Activated CD4-positive, alpha-beta memory T cell treated with anti-CD3 and anti-CD28 coated beads, Interleukin-2, amount 10 ng/mL, durations not matched to agents 7 days and 5 days (primary cell): ENCODE results near the gene GBE1. TPM values are rescaled to one million over a fixed set of nuclear protein-coding genes. Genes with fewer than 3 reads are reported as not detected.

Source experiments
- CTCF ChIA-PET: fragments of 350-600 bp; sonication (Branson Sonifier 250); formaldehyde crosslinking; loops from one replicate; lab custom pipeline; 2021; ENCODE audit warnings: antibody characterized with exemption, inconsistent platforms; lab: Charles Lee
- POLR2A ChIA-PET: fragments of 350-600 bp; sonication (Branson Sonifier 250); formaldehyde crosslinking; loops from one replicate; lab custom pipeline; 2021; ENCODE audit warnings: antibody characterized with exemption; lab: Charles Lee
- DNase-seq: peaks from one replicate; pipeline ENCODE4 v3.0.0-alpha.2; 2020
- H3K27ac Mint-ChIP-seq: one replicate; pipeline ENCODE4 v1.8.0; 2021; ENCODE audit warnings: mild to moderate bottlenecking, mixed read lengths
- H3K27me3 Mint-ChIP-seq: one replicate; pipeline ENCODE4 v1.8.0; 2021; ENCODE audit warnings: mixed read lengths
- H3K36me3 Mint-ChIP-seq: one replicate; pipeline ENCODE4 v1.8.0; 2021; ENCODE audit warnings: low read depth, mixed read lengths
- H3K4me1 Mint-ChIP-seq: one replicate; pipeline ENCODE4 v1.8.0; 2021; ENCODE audit warnings: mixed read lengths
- H3K4me3 Mint-ChIP-seq: one replicate; pipeline ENCODE4 v1.8.0; 2021; ENCODE audit warnings: mild to moderate bottlenecking, mixed read lengths
- H3K9me3 Mint-ChIP-seq: one replicate; pipeline ENCODE4 v1.8.0; 2021; ENCODE audit warnings: mixed read lengths
- total RNA-seq, 2 experiments: library from RNA; stranded (reverse); gene quantifications; one replicate each; pipeline ENCODE4 v1.2.3, GENCODE V29; 2021

GBE1 gene
- total RNA-seq, 2 experiments from 2014 or later = 36.5 to 37.7 TPM

DNA sequence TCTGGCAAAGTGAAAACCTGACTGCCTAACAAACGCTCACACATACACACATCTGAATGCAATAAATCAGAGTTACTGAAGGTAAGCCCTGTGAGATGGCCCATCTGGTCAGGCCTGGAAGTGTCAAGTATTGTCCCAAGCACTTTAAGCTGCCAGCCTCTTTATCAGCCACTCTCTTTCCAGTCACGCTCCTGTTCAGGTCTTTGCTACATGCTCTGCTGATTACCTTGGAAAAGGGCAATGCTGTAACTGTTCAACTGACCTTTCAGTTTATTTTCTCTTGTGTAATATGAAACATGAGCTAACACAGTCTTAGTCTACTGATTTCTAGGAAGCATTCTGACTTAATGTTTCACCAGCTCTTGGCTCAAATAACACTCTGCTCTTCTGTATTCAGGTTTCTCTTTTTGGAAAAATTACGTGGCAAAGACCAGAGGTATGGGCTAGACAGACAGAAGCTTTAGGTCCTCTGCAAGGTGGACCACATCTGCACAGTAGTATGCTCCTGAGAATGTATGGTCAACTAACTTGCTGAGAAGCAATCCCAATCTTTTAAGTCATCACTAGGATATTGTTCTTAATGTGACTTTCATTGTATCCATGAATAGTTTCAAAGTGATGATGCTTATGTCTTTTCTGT, 44.5 kb downstream of the GBE1 start:
- Mint-ChIP-seq H3K36me3 (peaks cover 5% of the 10 kb centered on the region), H3K4me1 (no peaks in the 10 kb centered on the region), H3K27ac (no peak overlapping the region), H3K9me3 (peaks cover 1% of the 10 kb centered on the region), H3K27me3 (no peaks in the 10 kb centered on the region), H3K4me3 (no peak overlapping the region)
- ChIA-PET CTCF (no interaction called here), POLR2A (no interaction called here)
- no peak for DNase-seq

DNA sequence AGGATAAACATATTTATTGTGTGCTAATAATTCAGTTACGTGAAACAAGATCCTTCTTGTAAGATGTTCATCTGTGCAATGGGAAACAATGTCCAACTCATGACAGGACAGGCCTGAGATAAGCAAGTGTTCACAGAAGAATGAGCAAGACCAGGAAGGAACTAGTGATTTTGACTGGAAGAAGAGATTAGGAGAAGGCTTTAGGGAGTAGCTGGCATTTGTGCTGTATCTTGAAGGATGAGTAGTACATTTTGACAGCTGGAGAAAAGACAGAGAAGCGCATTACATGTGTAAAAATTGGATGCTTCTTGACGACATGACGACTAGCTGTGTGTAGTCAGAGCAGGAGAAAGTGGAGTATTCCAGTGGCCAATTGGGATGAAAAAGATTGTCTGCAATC, 48.4 kb downstream of the GBE1 start:
- Mint-ChIP-seq H3K4me3 (no peak overlapping the region), H3K36me3 (peaks cover 5% of the 10 kb centered on the region), H3K27me3 (no peaks in the 10 kb centered on the region), H3K27ac (no peak overlapping the region), H3K4me1 (no peaks in the 10 kb centered on the region), H3K9me3 (peaks cover 1% of the 10 kb centered on the region)
- ChIA-PET POLR2A (no interaction called here), CTCF (no interaction called here)
- DNase-seq = no peak

DNA sequence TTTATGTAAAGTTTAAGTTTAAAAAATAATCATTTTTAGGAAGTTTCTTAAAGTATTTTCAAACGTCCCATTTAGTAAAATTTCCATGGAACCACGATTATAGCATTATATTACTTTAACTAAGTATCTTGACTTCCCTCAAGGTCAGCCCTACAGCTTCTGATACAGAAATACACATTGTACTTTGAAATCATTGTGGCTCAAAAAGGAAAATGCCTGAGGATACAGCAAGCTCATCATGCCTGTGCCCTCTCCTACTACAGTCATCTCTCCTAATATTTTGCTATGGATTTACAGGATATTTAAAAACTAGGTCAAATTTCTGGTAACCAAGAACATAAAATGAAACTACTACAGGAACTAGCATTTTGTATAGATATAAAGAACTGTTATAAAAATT, 51.8 kb downstream of the GBE1 start:
- DNase-seq = no peak
- no peak overlapping the region for H3K27ac Mint-ChIP-seq
- peaks cover 5% of the 10 kb centered on the region for H3K36me3 Mint-ChIP-seq
- ChIA-PET POLR2A (no interaction called here), CTCF (no interaction called here)
- H3K27me3 Mint-ChIP-seq = no peaks in the 10 kb centered on the region
- no peaks in the 10 kb centered on the region for H3K4me1 Mint-ChIP-seq
- no peak overlapping the region for H3K4me3 Mint-ChIP-seq
- H3K9me3 Mint-ChIP-seq = peaks cover 1% of the 10 kb centered on the region

DNA sequence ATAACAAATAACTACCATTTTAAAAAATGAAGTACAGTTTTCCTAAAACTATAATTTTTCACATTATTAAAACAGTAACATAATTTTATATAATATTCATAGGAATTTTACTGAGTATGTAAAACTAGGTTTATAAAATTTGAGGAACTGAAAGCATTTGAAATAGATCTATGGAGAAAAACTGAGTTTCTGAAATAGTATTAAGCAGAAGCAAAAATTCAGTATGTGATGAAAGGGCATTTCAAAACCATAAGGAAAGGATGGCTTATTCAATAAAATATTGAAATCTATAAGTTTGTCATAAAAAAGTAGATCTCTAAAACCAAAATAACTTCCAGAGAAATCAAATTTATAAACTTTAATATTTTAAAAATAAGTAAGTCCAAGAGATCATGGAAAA, 53.4 kb downstream of the GBE1 start:
- Mint-ChIP-seq H3K9me3 (peaks cover 1% of the 10 kb centered on the region), H3K27me3 (no peaks in the 10 kb centered on the region), H3K36me3 (peaks cover 2% of the 10 kb centered on the region), H3K27ac (no peak overlapping the region), H3K4me3 (no peak overlapping the region), H3K4me1 (no peaks in the 10 kb centered on the region)
- no peak for DNase-seq
- CTCF ChIA-PET = no interaction called here
- POLR2A ChIA-PET = no interaction called here

DNA sequence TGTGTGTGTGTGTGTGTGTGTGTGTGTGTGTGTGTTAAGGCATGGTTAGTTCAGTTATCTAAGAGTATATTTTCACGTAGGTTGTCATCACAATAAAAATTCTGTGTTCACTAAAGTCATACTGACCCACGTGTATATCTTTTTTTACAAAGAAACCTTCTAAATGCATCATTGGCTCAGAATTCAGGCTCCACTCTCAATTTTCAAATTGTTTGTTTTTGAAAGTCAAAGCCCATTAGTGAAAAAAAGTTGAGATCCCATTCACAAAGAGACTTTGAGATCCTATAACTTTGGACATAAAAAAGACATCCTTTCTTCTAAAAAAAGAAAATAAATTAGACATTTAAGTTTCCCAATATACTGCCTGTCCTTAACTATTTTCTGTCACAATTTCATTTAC, 59.3 kb downstream of the GBE1 start:
- H3K27me3 Mint-ChIP-seq = no peaks in the 10 kb centered on the region
- H3K4me3 Mint-ChIP-seq = no peak overlapping the region
- no peaks in the 10 kb centered on the region for H3K4me1 Mint-ChIP-seq
- H3K27ac Mint-ChIP-seq = no peak overlapping the region
- H3K9me3 Mint-ChIP-seq = no peaks in the 10 kb centered on the region
- ChIA-PET POLR2A (no interaction called here), CTCF (no interaction called here)
- no peak for DNase-seq
- H3K36me3 Mint-ChIP-seq = peaks cover 6% of the 10 kb centered on the region

DNA sequence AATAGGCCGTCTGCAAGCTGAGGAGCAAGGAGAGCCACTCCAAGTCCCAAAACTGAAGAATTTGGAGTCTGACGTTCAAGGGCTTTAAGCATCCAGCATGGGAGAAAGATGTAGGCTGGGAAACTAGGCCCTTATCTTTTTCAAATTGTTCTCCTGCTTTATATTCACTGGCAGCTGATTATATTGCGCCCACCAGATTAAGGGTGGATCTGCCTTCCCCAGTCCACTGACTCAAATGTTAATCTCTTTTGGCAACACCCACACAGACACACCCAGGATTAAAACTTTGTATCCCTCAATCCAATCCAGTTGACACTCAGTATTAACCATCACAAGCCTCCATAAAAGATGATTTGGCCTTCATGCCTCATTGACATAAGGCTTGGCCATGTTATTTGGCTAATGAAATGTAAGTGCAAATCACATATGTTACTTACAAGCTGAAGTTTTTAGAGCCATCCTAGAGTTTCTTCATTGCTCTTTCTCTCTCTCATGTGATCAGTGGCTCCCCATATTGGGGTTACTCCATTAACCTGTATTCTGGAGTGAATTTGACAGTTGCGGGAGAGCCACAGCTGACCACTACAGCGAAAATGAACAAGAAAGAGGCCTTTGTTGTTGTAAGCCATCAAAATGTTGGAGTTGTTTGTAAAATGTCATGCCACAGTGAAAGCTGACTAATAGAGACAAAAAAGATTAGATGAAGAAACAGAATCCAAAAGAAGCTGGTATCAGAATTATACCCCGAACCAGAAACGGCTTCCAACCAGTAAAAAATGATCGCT, 61.7 kb downstream of the GBE1 start:
- Mint-ChIP-seq H3K4me1 (no peaks in the 10 kb centered on the region), H3K27me3 (no peaks in the 10 kb centered on the region), H3K27ac (no peak overlapping the region), H3K36me3 (peaks cover 10% of the 10 kb centered on the region), H3K9me3 (no peaks in the 10 kb centered on the region), H3K4me3 (no peak overlapping the region)
- POLR2A ChIA-PET = no interaction called here
- CTCF ChIA-PET = no interaction called here
- no peak for DNase-seq

DNA sequence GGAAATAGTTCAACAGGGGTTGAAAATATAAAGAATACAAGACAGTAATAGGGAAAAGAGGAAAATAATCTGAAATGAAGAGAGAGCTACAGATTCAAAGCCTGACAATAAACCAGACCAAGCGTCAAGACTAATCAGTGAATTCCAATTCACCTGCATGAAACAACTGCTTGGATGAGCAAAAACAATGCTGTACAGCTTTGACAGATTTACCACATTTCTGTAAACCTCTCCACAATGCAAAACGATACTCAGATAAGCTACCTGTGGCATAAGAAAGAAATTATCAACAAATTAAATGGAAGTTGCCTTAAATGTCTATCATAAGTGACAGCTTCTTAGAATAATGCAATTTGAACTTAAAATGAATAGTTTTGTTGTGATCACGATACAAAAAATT, 65.4 kb downstream of the GBE1 start:
- Mint-ChIP-seq H3K36me3 (peaks cover 10% of the 10 kb centered on the region), H3K27me3 (no peaks in the 10 kb centered on the region), H3K27ac (no peak overlapping the region), H3K9me3 (no peaks in the 10 kb centered on the region), H3K4me1 (no peaks in the 10 kb centered on the region), H3K4me3 (no peak overlapping the region)
- ChIA-PET POLR2A (no interaction called here), CTCF (no interaction called here)
- DNase-seq = no peak

DNA sequence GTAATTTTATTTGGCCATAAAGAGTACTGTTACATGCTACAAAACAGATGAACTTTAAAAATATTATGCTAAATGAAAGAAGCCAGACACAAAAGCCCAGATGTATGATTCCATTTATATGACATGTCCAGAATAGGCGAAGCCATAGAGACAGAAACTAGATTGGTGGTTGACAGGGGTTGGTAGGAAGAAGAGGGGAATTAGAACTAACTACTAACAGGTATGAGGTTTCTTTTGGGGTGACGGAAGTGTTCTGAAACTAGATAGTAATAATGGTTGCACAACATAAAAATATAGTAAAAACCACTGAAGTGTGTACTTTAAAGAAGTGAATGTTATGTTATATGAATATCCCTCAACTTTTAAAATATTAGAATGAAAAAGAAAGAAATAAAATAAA, 66.1 kb downstream of the GBE1 start:
- no peak overlapping the region for H3K27ac Mint-ChIP-seq
- no peaks in the 10 kb centered on the region for H3K4me1 Mint-ChIP-seq
- no peaks in the 10 kb centered on the region for H3K9me3 Mint-ChIP-seq
- POLR2A ChIA-PET = no interaction called here
- no peak overlapping the region for H3K4me3 Mint-ChIP-seq
- H3K36me3 Mint-ChIP-seq = peaks cover 10% of the 10 kb centered on the region
- DNase-seq = no peak
- H3K27me3 Mint-ChIP-seq = no peaks in the 10 kb centered on the region
- CTCF ChIA-PET = no interaction called here

DNA sequence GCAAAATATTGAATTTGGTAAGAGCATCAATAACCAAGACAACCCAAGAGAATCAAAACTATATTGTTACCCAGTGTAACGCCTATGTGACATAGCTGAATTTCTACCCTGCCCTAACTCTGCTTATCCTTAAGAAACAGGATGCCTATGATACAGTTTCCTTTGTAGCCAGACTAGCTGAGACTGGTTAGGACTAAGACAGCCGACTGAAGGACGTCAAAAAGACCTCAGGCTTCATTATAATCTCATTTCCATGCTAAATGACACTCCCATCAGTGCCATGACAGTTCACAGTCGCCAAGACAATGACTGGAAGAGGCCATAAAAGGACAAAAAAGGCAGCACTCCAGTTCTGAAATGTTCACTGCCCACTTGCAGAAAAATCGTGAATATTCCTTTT, 66.8 kb downstream of the GBE1 start:
- CTCF ChIA-PET = no interaction called here
- no peaks in the 10 kb centered on the region for H3K27me3 Mint-ChIP-seq
- no peaks in the 10 kb centered on the region for H3K4me1 Mint-ChIP-seq
- POLR2A ChIA-PET = no interaction called here
- peaks cover 8% of the 10 kb centered on the region for H3K36me3 Mint-ChIP-seq
- H3K27ac Mint-ChIP-seq = no peak overlapping the region
- no peak for DNase-seq
- H3K9me3 Mint-ChIP-seq = no peaks in the 10 kb centered on the region
- H3K4me3 Mint-ChIP-seq = no peak overlapping the region

DNA sequence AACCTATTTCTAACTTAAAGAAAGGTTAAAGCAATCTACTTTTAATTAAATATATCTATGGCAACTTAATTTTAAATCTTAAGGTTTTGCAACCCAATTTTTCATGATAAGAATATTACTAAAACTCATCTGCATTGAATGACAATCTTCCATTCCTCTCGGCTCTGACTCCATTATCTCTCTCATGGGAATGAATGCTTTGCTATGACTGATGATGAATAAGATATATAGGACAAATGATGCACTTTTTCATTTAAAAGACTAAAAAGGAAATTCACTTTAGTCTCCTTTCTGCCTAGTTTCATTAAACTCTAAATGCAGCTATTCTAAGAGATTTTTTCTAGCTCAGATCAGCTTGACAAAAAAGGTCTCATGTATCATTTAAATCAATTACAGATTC, 68.7 kb downstream of the GBE1 start:
- no peak for DNase-seq
- H3K4me1 Mint-ChIP-seq = no peaks in the 10 kb centered on the region
- peaks cover 6% of the 10 kb centered on the region for H3K36me3 Mint-ChIP-seq
- CTCF ChIA-PET = no interaction called here
- POLR2A ChIA-PET = no interaction called here
- H3K9me3 Mint-ChIP-seq = no peaks in the 10 kb centered on the region
- H3K27ac Mint-ChIP-seq = no peak overlapping the region
- no peak overlapping the region for H3K4me3 Mint-ChIP-seq
- H3K27me3 Mint-ChIP-seq = no peaks in the 10 kb centered on the region

DNA sequence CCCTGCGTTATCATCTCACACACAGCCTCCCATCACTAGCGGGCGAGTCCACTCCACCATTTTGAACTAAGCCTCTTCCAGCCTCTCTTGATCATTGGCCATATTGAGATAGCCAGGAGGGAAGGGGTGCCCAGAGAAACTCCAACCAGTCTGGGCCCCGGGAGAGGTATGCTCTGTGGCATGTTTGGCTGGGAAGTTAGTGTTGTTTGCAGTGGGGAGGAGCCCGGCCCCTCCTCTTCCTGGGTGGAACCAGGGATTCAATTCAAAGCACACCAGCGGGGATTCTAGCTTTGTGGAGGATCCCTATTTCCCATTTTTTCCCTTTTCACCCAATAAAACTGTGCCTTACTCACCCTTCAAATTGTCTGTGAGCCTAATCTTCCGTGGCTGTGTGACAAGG, 71.8 kb downstream of the GBE1 start:
- CTCF ChIA-PET = no interaction called here
- POLR2A ChIA-PET = no interaction called here

DNA sequence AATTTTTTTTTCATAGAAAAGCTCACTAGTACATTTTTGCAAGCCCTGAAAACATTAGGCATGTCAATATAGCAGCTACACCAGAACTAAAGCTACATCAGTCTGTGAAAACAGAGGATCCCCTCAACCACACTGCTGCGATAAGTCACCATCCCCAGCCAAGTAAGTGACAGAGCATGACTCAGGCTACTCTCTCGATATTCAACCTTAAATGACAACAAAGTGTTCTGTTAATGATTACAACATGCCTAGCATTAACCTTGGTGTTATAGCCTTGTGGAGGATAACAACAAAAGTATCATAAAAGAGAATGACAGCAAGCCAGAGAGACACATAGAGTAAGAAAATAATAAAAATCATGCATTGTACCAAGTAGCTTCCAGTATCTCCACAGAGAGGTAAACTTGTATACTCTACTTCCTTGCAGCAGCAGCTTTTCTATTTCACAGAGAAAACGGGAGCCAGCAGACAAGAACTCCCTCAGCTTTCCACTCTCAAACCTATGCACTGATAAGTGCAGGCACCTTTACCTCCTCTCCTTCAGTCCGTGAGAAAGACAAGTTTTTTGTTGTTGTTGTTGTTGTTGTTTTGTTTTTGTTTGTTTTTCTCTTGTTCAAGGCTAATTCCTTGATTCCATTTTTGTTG, 76.6 kb downstream of the GBE1 start:
- Mint-ChIP-seq H3K4me3 (no peak overlapping the region), H3K36me3 (peaks cover 18% of the 10 kb centered on the region), H3K27me3 (no peaks in the 10 kb centered on the region), H3K9me3 (peaks cover 2% of the 10 kb centered on the region), H3K27ac (no peak overlapping the region), H3K4me1 (peaks cover 2% of the 10 kb centered on the region)
- no peak for DNase-seq
- ChIA-PET POLR2A (no interaction called here), CTCF (interaction anchor here (0.9 kb wide), 1 partner anchor 17 kb away, joined by 3 read pairs; no protein-coding TSS in a partner anchor)

More for the DNA sequence above, 71.8 kb downstream of the GBE1 start:
- peaks cover 13% of the 10 kb centered on the region for H3K36me3 Mint-ChIP-seq
- no peaks in the 10 kb centered on the region for H3K27me3 Mint-ChIP-seq
- no peaks in the 10 kb centered on the region for H3K4me1 Mint-ChIP-seq
- H3K4me3 Mint-ChIP-seq = no peak overlapping the region
- H3K9me3 Mint-ChIP-seq = no peaks in the 10 kb centered on the region
- H3K27ac Mint-ChIP-seq = no peak overlapping the region
- no peak for DNase-seq

DNA sequence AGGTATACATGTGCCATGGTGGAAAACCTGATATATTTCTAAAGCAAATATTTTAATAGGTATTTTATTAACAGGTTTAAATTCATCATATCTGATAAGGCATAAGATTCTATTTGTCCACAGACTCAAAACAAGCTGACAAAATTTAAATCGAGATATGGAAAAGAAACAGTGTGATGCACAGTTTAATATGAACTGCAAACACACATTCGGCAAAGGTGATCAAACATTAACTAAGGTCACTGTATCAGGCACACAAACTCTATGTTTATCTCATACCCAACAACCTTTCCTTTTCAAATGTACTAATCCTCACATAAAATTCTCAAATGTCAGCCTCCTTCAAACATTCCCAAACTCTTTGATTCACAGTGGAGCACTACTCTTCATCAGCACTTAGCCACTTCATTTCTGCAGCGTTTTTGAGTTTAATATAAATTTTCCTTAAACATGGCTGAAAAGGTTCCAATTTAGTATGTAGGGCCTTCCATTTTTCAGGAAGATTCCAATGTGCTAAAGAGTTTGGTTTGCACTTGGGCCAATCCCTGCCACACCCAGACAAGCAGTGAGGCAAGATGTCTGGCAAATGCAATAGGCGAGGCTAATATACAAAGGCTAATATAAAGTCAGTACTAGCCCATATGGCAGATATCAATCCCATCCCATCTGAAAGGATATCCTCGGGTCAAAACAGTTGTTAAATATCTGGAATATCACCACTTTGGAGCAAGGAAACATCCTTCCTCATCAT, 84.6 kb downstream of the GBE1 start:
- Mint-ChIP-seq H3K36me3 (peaks cover 4% of the 10 kb centered on the region), H3K4me1 (peaks cover 2% of the 10 kb centered on the region), H3K9me3 (peaks cover 2% of the 10 kb centered on the region), H3K27me3 (no peaks in the 10 kb centered on the region), H3K4me3 (no peak overlapping the region), H3K27ac (no peak overlapping the region)
- CTCF ChIA-PET = no interaction called here
- POLR2A ChIA-PET = no interaction called here
- no peak for DNase-seq
